OCI-LY1 (cell line): ENCODE measurements around the gene PROB1.

ENCODE experiments used
- H2AFZ ChIP-seq: fragments of 200-600 bp; sonication (generic), shearing (Covaris generic); 2 replicates; pipeline ENCODE4 v1.6.0; 2014; ENCODE audit warnings: antibody characterized with exemption, mild to moderate bottlenecking, low read length
- H3F3A ChIP-seq: fragments of 200-600 bp; sonication (generic), shearing (Covaris generic); 2 replicates; pipeline ENCODE4 v1.6.0; 2014; ENCODE audit warnings: mild to moderate bottlenecking, antibody characterized with exemption, low read length, moderate library complexity; ENCODE audit not compliant: insufficient read depth
- H3K27ac ChIP-seq: fragments of 200-600 bp; sonication (generic); 2 replicates; pipeline ENCODE4 v1.5.1; 2014; ENCODE audit warnings: low read length, mixed run types, mild to moderate bottlenecking, low read depth; ENCODE audit not compliant: poor library complexity, severe bottlenecking
- H3K27me3 ChIP-seq: fragments of 200-600 bp; sonication (generic); 2 replicates; pipeline ENCODE4 v1.6.0; 2014; ENCODE audit warnings: antibody characterized with exemption, mild to moderate bottlenecking, low read length, moderate library complexity; ENCODE audit not compliant: insufficient read depth
- H3K36me3 ChIP-seq: fragments of 200-600 bp; sonication (generic); 2 replicates; pipeline ENCODE4 v1.6.1; 2014; ENCODE audit warnings: mild to moderate bottlenecking, antibody characterized with exemption, low read length, moderate library complexity, mixed read lengths; ENCODE audit not compliant: insufficient read depth
- H3K4me1 ChIP-seq: fragments of 200-600 bp; sonication (generic); 2 replicates; pipeline ENCODE4 v1.5.1; 2014; ENCODE audit warnings: mild to moderate bottlenecking, low read length, moderate library complexity; ENCODE audit not compliant: insufficient read depth, severe bottlenecking
- H3K4me2 ChIP-seq: fragments of 200-600 bp; sonication (generic), shearing (Covaris generic); 2 replicates; pipeline ENCODE4 v1.6.1; 2014; ENCODE audit warnings: low read length
- H3K4me3 ChIP-seq: fragments of 200-600 bp; sonication (generic); 2 replicates; pipeline ENCODE4 v1.5.1; 2014; ENCODE audit warnings: low read length, low read depth, mild to moderate bottlenecking, mixed read lengths; ENCODE audit not compliant: poor library complexity, severe bottlenecking
- H3K79me2 ChIP-seq: fragments of 200-600 bp; shearing (Covaris generic); 2 replicates; pipeline ENCODE4 v1.6.1; 2016; ENCODE audit warnings: mixed run types, low read length, mixed read lengths; ENCODE audit not compliant: insufficient read depth
- H3K9ac ChIP-seq: fragments of 200-600 bp; sonication (generic), shearing (Covaris generic); 2 replicates; pipeline ENCODE4 v1.6.1; 2014; ENCODE audit warnings: mild to moderate bottlenecking, low read length, mixed read lengths
- H3K9me2 ChIP-seq: fragments of 200-600 bp; sonication (generic), shearing (Covaris generic); 2 replicates; pipeline ENCODE4 v1.6.1; 2014; ENCODE audit warnings: low read depth, mild to moderate bottlenecking, low read length, mixed read lengths
- H3K9me3 ChIP-seq: fragments of 200-600 bp; shearing (Covaris generic); 2 replicates; pipeline ENCODE4 v1.6.1; 2014; ENCODE audit warnings: low read length, mixed read lengths
- H4K20me1 ChIP-seq: fragments of 200-600 bp; sonication (generic), shearing (Covaris generic); 2 replicates; pipeline ENCODE4 v1.6.0; 2016; ENCODE audit warnings: mild to moderate bottlenecking, low read length; ENCODE audit not compliant: insufficient read depth
- EZH2 ChIP-seq: fragments of 200-600 bp; sonication (generic), shearing (Covaris generic); IDR thresholded peaks from 2 replicates; pipeline ENCODE4 v1.8.0; 2017; ENCODE audit warnings: borderline replicate concordance, mixed run types, mild to moderate bottlenecking, antibody characterized with exemption, low read length, moderate library complexity, mixed read lengths
- TF ChIP-seq, protein P1 (sequence below): fragments of 200-600 bp; sonication (generic), shearing (Covaris generic); IDR thresholded peaks from 2 replicates; pipeline ENCODE4 v1.5.1; 2017; ENCODE audit warnings: mild to moderate bottlenecking, antibody characterized with exemption, low read length, moderate library complexity, mixed read lengths

PROB1 gene

DNA sequence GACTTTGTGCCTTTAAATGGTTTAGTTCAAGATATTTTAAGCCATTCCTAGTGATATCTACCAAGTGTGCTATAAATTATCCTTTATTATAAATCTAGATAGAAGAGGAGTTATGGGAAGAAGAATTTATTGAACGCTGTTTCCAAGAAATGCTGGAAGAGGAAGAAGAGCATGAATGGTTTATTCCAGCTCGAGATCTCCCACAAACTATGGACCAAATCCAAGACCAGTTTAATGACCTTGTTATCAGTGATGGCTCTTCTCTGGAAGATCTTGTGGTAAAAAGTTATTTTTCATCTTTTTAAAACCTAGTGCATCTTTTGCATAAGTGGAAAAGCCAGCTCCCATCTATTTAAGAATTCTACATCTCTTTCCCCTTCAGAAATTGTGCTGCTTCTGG is 30.4 kb downstream of the PROB1 start:
- Histone ChIP-seq H3K4me2 (no peak overlapping the region), H3K27me3 (no peaks in the 10 kb centered on the region), H3K79me2 (peaks cover 20% of the 10 kb centered on the region), H3K4me3 (no peak overlapping the region), H3K9ac (no peak overlapping the region), H2AFZ (no peak overlapping the region), H3K27ac (no peak overlapping the region), H3F3A (no peaks in the 10 kb centered on the region), H3K4me1 (no peaks in the 10 kb centered on the region), H4K20me1 (peaks cover 4% of the 10 kb centered on the region; the same call in 1 of the 2 replicates), H3K9me3 (no peaks in the 10 kb centered on the region), H3K9me2 (no peaks in the 10 kb centered on the region), H3K36me3 (peaks cover 65% of the 10 kb centered on the region)
- no peak for TF ChIP-seq EZH2
- TF ChIP-seq, protein P1, sequence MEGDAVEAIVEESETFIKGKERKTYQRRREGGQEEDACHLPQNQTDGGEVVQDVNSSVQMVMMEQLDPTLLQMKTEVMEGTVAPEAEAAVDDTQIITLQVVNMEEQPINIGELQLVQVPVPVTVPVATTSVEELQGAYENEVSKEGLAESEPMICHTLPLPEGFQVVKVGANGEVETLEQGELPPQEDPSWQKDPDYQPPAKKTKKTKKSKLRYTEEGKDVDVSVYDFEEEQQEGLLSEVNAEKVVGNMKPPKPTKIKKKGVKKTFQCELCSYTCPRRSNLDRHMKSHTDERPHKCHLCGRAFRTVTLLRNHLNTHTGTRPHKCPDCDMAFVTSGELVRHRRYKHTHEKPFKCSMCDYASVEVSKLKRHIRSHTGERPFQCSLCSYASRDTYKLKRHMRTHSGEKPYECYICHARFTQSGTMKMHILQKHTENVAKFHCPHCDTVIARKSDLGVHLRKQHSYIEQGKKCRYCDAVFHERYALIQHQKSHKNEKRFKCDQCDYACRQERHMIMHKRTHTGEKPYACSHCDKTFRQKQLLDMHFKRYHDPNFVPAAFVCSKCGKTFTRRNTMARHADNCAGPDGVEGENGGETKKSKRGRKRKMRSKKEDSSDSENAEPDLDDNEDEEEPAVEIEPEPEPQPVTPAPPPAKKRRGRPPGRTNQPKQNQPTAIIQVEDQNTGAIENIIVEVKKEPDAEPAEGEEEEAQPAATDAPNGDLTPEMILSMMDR = no peak

DNA sequence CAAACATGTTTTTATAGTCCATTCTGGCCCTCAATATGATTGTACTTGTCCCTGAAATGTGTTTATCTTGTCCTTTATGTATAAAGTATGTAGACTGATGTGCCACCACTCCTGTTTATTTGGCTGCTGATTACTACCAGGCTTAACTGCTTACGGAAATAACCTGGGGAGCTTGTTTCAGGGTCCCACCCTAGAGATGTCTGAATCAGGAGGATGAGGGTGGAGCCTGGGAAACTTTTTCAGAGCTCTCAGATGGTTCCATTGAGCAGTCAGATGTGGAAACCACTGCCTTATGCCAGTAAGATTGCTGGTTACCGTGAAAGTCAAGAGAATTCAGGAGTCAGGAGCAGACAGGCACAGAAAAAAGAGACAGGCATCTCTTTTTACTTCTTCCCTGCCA is 31.0 kb downstream of the PROB1 start:
- Histone ChIP-seq H3K79me2 (peaks cover 20% of the 10 kb centered on the region), H3K9me3 (no peaks in the 10 kb centered on the region), H3K36me3 (peaks cover 61% of the 10 kb centered on the region), H3K4me1 (no peaks in the 10 kb centered on the region), H3K9me2 (no peaks in the 10 kb centered on the region), H4K20me1 (peaks cover 4% of the 10 kb centered on the region; the same call in 1 of the 2 replicates), H3F3A (no peaks in the 10 kb centered on the region), H3K4me3 (no peak overlapping the region), H2AFZ (no peak overlapping the region), H3K27me3 (no peaks in the 10 kb centered on the region), H3K9ac (no peak overlapping the region), H3K27ac (no peak overlapping the region), H3K4me2 (no peak overlapping the region)
- TF ChIP-seq, protein P1 = no peak
- TF ChIP-seq EZH2 = no peak

DNA sequence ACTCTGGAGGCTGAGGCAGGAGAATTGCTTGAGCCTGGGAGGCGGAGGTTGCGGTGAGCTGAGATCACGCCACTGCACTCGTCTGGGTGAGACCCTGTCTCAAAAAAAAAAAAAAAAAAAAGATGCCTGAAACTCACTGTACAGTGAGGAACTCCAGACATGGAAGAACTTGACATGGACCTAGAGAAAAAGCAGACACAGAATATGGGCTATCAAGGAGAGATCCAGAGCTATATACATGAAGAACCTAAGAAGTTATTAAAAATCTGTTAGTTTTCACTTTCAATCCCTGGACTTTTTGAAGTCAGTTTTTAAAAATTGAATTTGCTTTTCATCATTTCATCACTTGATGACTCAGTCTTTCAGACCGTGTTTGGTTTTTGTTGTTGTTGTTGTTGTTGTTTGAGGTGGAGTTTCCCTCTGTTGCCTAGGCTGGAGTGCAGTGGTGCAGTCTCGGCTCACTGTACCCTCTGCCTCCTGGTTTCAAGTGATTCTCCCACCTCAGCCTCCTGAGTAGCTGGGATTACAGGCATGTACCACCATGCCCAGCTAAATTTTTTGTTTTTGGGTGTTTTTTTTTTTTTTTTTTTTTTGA is 33.0 kb downstream of the PROB1 start:
- Histone ChIP-seq H3K27ac (no peak overlapping the region), H3K79me2 (peaks cover 40% of the 10 kb centered on the region), H3F3A (no peaks in the 10 kb centered on the region), H3K36me3 (peaks cover 64% of the 10 kb centered on the region), H3K9me2 (no peaks in the 10 kb centered on the region), H3K27me3 (no peaks in the 10 kb centered on the region), H4K20me1 (peaks cover 4% of the 10 kb centered on the region; the same call in 1 of the 2 replicates), H3K4me3 (no peak overlapping the region), H3K9me3 (no peaks in the 10 kb centered on the region), H2AFZ (no peak overlapping the region), H3K9ac (no peak overlapping the region), H3K4me2 (no peak overlapping the region), H3K4me1 (no peaks in the 10 kb centered on the region)
- TF ChIP-seq EZH2 = no peak
- TF ChIP-seq, protein P1 = no peak
